Measurements from ENCODE around the gene RHBG.

Gene RHBG

GRCh38 chr1:156427957-156428356 is 58.9 kb downstream of the RHBG start:
- DNase-seq (ENCODE audit: low read depth): no peak

- DNase-seq (ENCODE audit: low read depth): no peak
Observed at GRCh38 chr1:156428746-156429288, 59.8 kb downstream of the RHBG start.

GRCh38 chr1:156429313-156430060 is 60.5 kb downstream of the RHBG start:
- DNase-seq (ENCODE audit: low read depth): no peak

GRCh38 chr1:156430303-156430702 is 61.3 kb downstream of the RHBG start:
- DNase-seq (ENCODE audit: low read depth): no peak

GRCh38 chr1:156430866-156431265 is 61.9 kb downstream of the RHBG start:
- DNase-seq (ENCODE audit: low read depth): no peak

GRCh38 chr1:156431366-156431765 is 62.4 kb downstream of the RHBG start:
- no peak for DNase-seq (ENCODE audit: low read depth)

GRCh38 chr1:156431769-156432668 is 63.0 kb downstream of the RHBG start:
- no peak for DNase-seq (ENCODE audit: low read depth)

GRCh38 chr1:156432669-156433018 is 63.6 kb downstream of the RHBG start:
- no peak for DNase-seq (ENCODE audit: low read depth)

- no peak for DNase-seq (ENCODE audit: low read depth)
Observed at GRCh38 chr1:156433032-156433431, 64.0 kb downstream of the RHBG start.

GRCh38 chr1:156433602-156434001 is 64.6 kb downstream of the RHBG start:
- no peak for DNase-seq (ENCODE audit: low read depth)
